K562 (cell line): ENCODE results near the gene MT1A. TPM values are rescaled to one million over a fixed set of nuclear protein-coding genes. Genes with fewer than 3 reads are reported as not detected.

Experiments used
- ATAC-seq: fragments of 200-7000 bp; cut with Tn5 transposase; 3 replicates; pipeline ENCODE4 v1.9.1; 2020; ENCODE audit warnings: moderate library complexity
- BruUV-seq: library from RNA; stranded (reverse); fragments of 400-500 nt; replicated peaks from 2 replicates; lab custom pipeline; 2021; lab: Mats Ljungman, UMichigan
- CTCF ChIA-PET: fragments of 300-600 bp; formaldehyde crosslinking; extraction: SDS; loops from one replicate; lab custom pipeline; 2021; ENCODE audit warnings: low intra/inter-chr PET ratio; lab: Yijun Ruan, JAX
- POLR2A ChIA-PET: fragments of 300-600, 350-650 bp; sonication (Branson Sonifier 250); formaldehyde crosslinking; extraction: SDS; loops from one replicate; lab custom pipeline; 2021; ENCODE audit warnings: antibody characterized with exemption, inconsistent platforms; lab: Yijun Ruan, JAX
- DNase-seq, 4 experiments: peaks; one replicate each; pipeline versions ENCODE4 v3.0.0 to v3.0.0-alpha.2; 2011 to 2018; ENCODE audit warnings: low spot score in 3 of 4, mixed read lengths in 3 of 4; ENCODE audit errors: extremely low read depth in 1 of 4
- FAIRE-seq: peaks from 2 replicates; lab custom pipeline; 2011; peaks lifted over from hg19 to GRCh38; lab: Jason Lieb, UNC
- H2AFZ ChIP-seq: 2 replicates; pipeline ENCODE4 v1.6.0; 2011; ENCODE audit warnings: low read depth, low read length, control low read depth, inconsistent platforms
- H3K27ac ChIP-seq: fragments of 200-600 bp; 3 replicates; pipeline ENCODE4 v1.8.0; 2011; ENCODE audit warnings: low read depth, mild to moderate bottlenecking, control low read depth, inconsistent platforms, low read length, moderate library complexity, mixed read lengths; ENCODE audit errors: extremely low read depth
- H3K27me3 ChIP-seq, 2 experiments: fragments of 300-600 bp in 1 of 2; 2 replicates in 1 of 2; 3 replicates in 1 of 2; pipeline versions ENCODE4 v1.6.0 to v1.8.0; 2011; ENCODE audit warnings: inconsistent platforms in 2 of 2, low read length in 2 of 2, mild to moderate bottlenecking in 1 of 2, mixed read lengths in 1 of 2, moderate library complexity in 1 of 2; ENCODE audit not compliant: control insufficient read depth in 2 of 2, insufficient read depth in 2 of 2
- H3K36me3 ChIP-seq: fragments of 300-600 bp; 3 replicates; pipeline ENCODE4 v1.8.0; 2011; ENCODE audit warnings: mild to moderate bottlenecking, low read length, inconsistent platforms; ENCODE audit not compliant: control insufficient read depth, insufficient read depth
- H3K4me1 ChIP-seq, 2 experiments: fragments of 200-600 bp in 1 of 2; replicated peaks in 1 of 2; 2 replicates in 1 of 2; 3 replicates in 1 of 2; pipeline versions ENCODE4 v1.5.1 to v1.8.0; 2011; ENCODE audit warnings: inconsistent platforms in 2 of 2, low read length in 2 of 2, mild to moderate bottlenecking in 1 of 2, mixed read lengths in 1 of 2, moderate library complexity in 1 of 2; ENCODE audit not compliant: control insufficient read depth in 2 of 2, insufficient read depth in 2 of 2
- H3K4me2 ChIP-seq: 2 replicates; pipeline ENCODE4 v1.6.1; 2011; ENCODE audit warnings: low read length, control low read depth, inconsistent platforms, mixed read lengths; ENCODE audit not compliant: insufficient read depth
- H3K4me3 ChIP-seq: fragments of 200-600 bp; sonication (generic), shearing (Covaris generic); 2 replicates; pipeline ENCODE4 v1.5.1; 2016; ENCODE audit warnings: control low read depth, inconsistent platforms
- H3K79me2 ChIP-seq: fragments of 200-600 bp; 3 replicates; pipeline ENCODE4 v1.8.0; 2011; ENCODE audit warnings: low read length, inconsistent platforms; ENCODE audit not compliant: control insufficient read depth, insufficient read depth
- H3K9ac ChIP-seq, 2 experiments: 2 replicates each; pipeline versions ENCODE4 v1.6.0 to v1.6.1; 2011; ENCODE audit warnings: low read depth in 2 of 2, low read length in 2 of 2, control low read depth in 1 of 2, inconsistent platforms in 1 of 2, mild to moderate bottlenecking in 1 of 2, mixed read lengths in 1 of 2; ENCODE audit not compliant: insufficient read depth in 1 of 2
- H3K9me1 ChIP-seq: one replicate; pipeline ENCODE4 v1.6.0; 2011; ENCODE audit warnings: inconsistent platforms, mild to moderate bottlenecking, low read length, moderate library complexity; ENCODE audit not compliant: control insufficient read depth, insufficient read depth
- H3K9me3 ChIP-seq: replicated peaks from 2 replicates; pipeline ENCODE4 v1.5.1; 2011; ENCODE audit warnings: low read depth, low read length, inconsistent platforms; ENCODE audit not compliant: control insufficient read depth, insufficient read depth
- H4K20me1 ChIP-seq: replicated peaks from 2 replicates; pipeline ENCODE4 v1.6.1; 2011; ENCODE audit warnings: low read length, inconsistent platforms, mixed read lengths; ENCODE audit not compliant: control insufficient read depth, insufficient read depth
- CREBBP ChIP-seq: IDR thresholded peaks from one replicate; pipeline ENCODE4 v1.6.1; 2012; ENCODE audit warnings: low read depth, mild to moderate bottlenecking, control low read depth, inconsistent platforms, low read length
- ETV1 ChIP-seq: fragments of 450-650 bp; conservative IDR thresholded peaks from 2 replicates; pipeline ENCODE4 v1.6.1; 2016; ENCODE audit warnings: missing genetic modification characterization, control low read depth, low read depth, missing compliant biosample characterization
- GABPB1 ChIP-seq: sonication (generic); formaldehyde crosslinking; IDR thresholded peaks from 2 replicates; pipeline ENCODE4 v1.8.0; 2022; ENCODE audit warnings: mild to moderate bottlenecking, missing genetic modification reagents
- JUN ChIP-seq, 2 experiments: sonication (generic) in 1 of 2; formaldehyde crosslinking in 1 of 2; IDR thresholded peaks; 2 replicates each; pipeline versions ENCODE4 v1.6.1 to v1.8.0; 2012 to 2022; ENCODE audit warnings: borderline replicate concordance in 2 of 2, mild to moderate bottlenecking in 2 of 2, improper control_type of control experiment in 1 of 2, low read depth in 1 of 2, low read length in 1 of 2, missing genetic modification reagents in 1 of 2
- LEF1 ChIP-seq: fragments of 450-650 bp; IDR thresholded peaks from 2 replicates; pipeline ENCODE4 v1.6.1; 2016; ENCODE audit warnings: mild to moderate bottlenecking
- MEIS2 ChIP-seq: fragments of 450-650 bp; IDR thresholded peaks from 2 replicates; pipeline ENCODE4 v1.6.1; 2014; ENCODE audit warnings: mild to moderate bottlenecking; ENCODE audit not compliant: partially characterized antibody
- MYC ChIP-seq, 2 experiments: fragments of 250-450 bp in 1 of 2; sonication (Bioruptor Pico) in 1 of 2; IDR thresholded peaks; 2 replicates each; pipeline versions ENCODE4 v1.5.1 to v1.6.1; 2012 to 2021; ENCODE audit warnings: low read depth in 2 of 2, borderline replicate concordance in 1 of 2, improper control_type of control experiment in 1 of 2, low read length in 1 of 2, mild to moderate bottlenecking in 1 of 2, moderate library complexity in 1 of 2
- PHB2 ChIP-seq: fragments of 450-650 bp; IDR thresholded peaks from 2 replicates; pipeline ENCODE4 v1.6.1; 2017; ENCODE audit warnings: low read depth
- RBM14 ChIP-seq: fragments of 200-400 bp; formaldehyde crosslinking; IDR thresholded peaks from 2 replicates; pipeline ENCODE4 v1.6.1; 2018; ENCODE audit warnings: low read depth, mild to moderate bottlenecking, low read length, moderate library complexity, borderline replicate concordance; ENCODE audit not compliant: insufficient read depth
- RBM25 ChIP-seq: fragments of 200-400 bp; formaldehyde crosslinking; IDR thresholded peaks from 2 replicates; pipeline ENCODE4 v1.6.1; 2018; ENCODE audit warnings: low read length, low read depth, moderate library complexity; ENCODE audit not compliant: severe bottlenecking
- SAFB2 ChIP-seq: fragments of 200-400 bp; formaldehyde crosslinking; IDR thresholded peaks from 2 replicates; pipeline ENCODE4 v1.6.1; 2018; ENCODE audit warnings: borderline replicate concordance, low read length, low read depth, moderate library complexity; ENCODE audit not compliant: severe bottlenecking
- SOX6 ChIP-seq: fragments of 450-650 bp; IDR thresholded peaks from 2 replicates; pipeline ENCODE4 v1.6.1; 2014; ENCODE audit warnings: mild to moderate bottlenecking
- TEAD2 ChIP-seq: fragments of 450-650 bp; IDR thresholded peaks from 2 replicates; pipeline ENCODE4 v1.6.1; 2016; ENCODE audit warnings: missing genetic modification characterization, control low read depth, missing compliant biosample characterization
- THRB ChIP-seq: fragments of 450-650 bp; formaldehyde crosslinking; conservative IDR thresholded peaks from 2 replicates; pipeline ENCODE4 v1.4.0; 2022; ENCODE audit warnings: mild to moderate bottlenecking, missing genetic modification characterization
- ZBTB2 ChIP-seq: fragments of 450-650 bp; IDR thresholded peaks from 2 replicates; pipeline ENCODE4 v1.6.1; 2016; ENCODE audit warnings: antibody characterized with exemption
- WGBS: fragments of 100-300 bp; shearing (Covaris generic); methylation state at CpG from one replicate; pipeline ENCODE4 v1.1.6; 2016; ENCODE audit warnings: low coverage, mixed read lengths; ENCODE audit not compliant: insufficient coverage; ENCODE audit errors: missing lambda C conversion rate; 5-methylcytosine and 5-hydroxymethylcytosine counted together
- in situ Hi-C: fragments of 300-500 bp; cut with MboI; formaldehyde crosslinking; loops from 4 replicates; pipeline ENCODE4 v1.15.0; 2018; ENCODE audit warnings: inconsistent platforms, mixed read lengths
- intact Hi-C: fragments of 100-400 bp; cut with micrococcal nuclease; formaldehyde crosslinking; loops from 2 replicates; pipeline ENCODE4 v1.14.2; 2022
- polyA plus RNA-seq, 8 experiments: library from polyadenylated mRNA; depleted of rRNA in 4 of 8; stranded (reverse) in 5 of 8; unstranded in 3 of 8; fragments of >200 nt; fragmentation: Nextera tagmentation in 2 of 8; fragmentation: Illumina TruSeq in 1 of 8; extraction: Ambion mirVana in 2 of 8; extraction: Trizol in 1 of 8; gene quantifications; 2 replicates each; pipeline versions ENCODE4 v1.2.1 to v1.2.3, GENCODE V29; 2011 to 2014; ENCODE audit warnings: inconsistent platforms in 1 of 8, missing spikeins in 1 of 8
- total RNA-seq, 7 experiments: library from RNA; depleted of rRNA in 6 of 7; stranded (reverse); fragments of >200 nt in 6 of 7; fragmentation: Illumina TruSeq in 2 of 7; extraction: Trizol in 2 of 7; gene quantifications; 2 replicates each; pipeline versions ENCODE4 v1.2.1 to v1.2.3, GENCODE V29; 2011 to 2021; ENCODE audit warnings: low replicate concordance in 1 of 7

MT1A gene
- total and polyA plus RNA-seq, 9 of the 15 experiments (the other 6 are each of a cell fraction or from before 2014, with no cell fraction given): 0.23 TPM; not detected in 8

GRCh38 chr16:56608876-56609462 lies 29.5 kb upstream of the MT1A start (continued):
- TF ChIP-seq GABPB1 (CRISPR knock-in tag) (no peak), MEIS2 (no peak)

- 2% methylated on average over 6 of the region's 6 CpGs for WGBS
- FAIRE-seq (peak; percentile 63), ATAC-seq (peak; percentile 31), DNase-seq (peak in 2 of 4 experiments; percentile 51 to 66)
- H4K20me1 ChIP-seq: no peaks in the 10 kb centered on the region
- H3K36me3 ChIP-seq: no peaks in the 10 kb centered on the region
- H3K9me1 ChIP-seq: no peaks in the 10 kb centered on the region
- peak overlapping the region; percentile 32 to 37; a peak in 3 of 4 replicates for H3K9ac ChIP-seq
- H3K27ac ChIP-seq: peak overlapping the region; percentile 27; the same call in 1 of the 3 replicates
- in situ Hi-C loops (no loop called here), intact Hi-C loops (no loop called here)
- BruUV-seq: no TSS peak
- H3K9me3 ChIP-seq: no peaks in the 10 kb centered on the region
- H3K4me2 ChIP-seq: peak overlapping the region; percentile 78
- H3K79me2 ChIP-seq: no peaks in the 10 kb centered on the region
- H2AFZ ChIP-seq: peak overlapping the region; percentile 97
- ChIA-PET CTCF (no interaction called here), POLR2A (interaction anchor here (0.6 to 0.8 kb wide), 3 partner anchors 14 to 28 kb away, joined by 3 read pairs; no protein-coding TSS in a partner anchor)
- no peaks in the 10 kb centered on the region for H3K27me3 ChIP-seq
- peak overlapping the region; percentile 47 for H3K4me3 ChIP-seq
- H3K4me1 ChIP-seq: peaks cover 27 to 29% of the 10 kb centered on the region in 2 experiments
- TF ChIP-seq THRB (CRISPR knock-in tag) (no peak), LEF1 (no peak), SOX6 (no peak), ETV1 (tag) (peak; percentile 53), MYC (IDR thresholded peaks at IDR 0.05; ENCODE audit: low read depth, low read length) (peak; percentile 25; the same call in 1 of the 2 replicates), MYC (CRISPR knock-in tag; IDR thresholded peaks at IDR 0.05; ENCODE audit: borderline replicate concordance, low read depth) (no peak), CREBBP (no peak), ZBTB2 (no peak), SAFB2 (no peak), JUN (IDR thresholded peaks at IDR 0.05; ENCODE audit: borderline replicate concordance, low read depth, low read length) (no peak), JUN (CRISPR knock-in tag; IDR thresholded peaks at IDR 0.05; ENCODE audit: borderline replicate concordance) (no peak), PHB2 (no peak), TEAD2 (tag) (no peak), RBM14 (no peak), RBM25 (no peak)
Measured at GRCh38 chr16:56609463-56609921, 29.0 kb upstream of the MT1A start.
